Vagina (tissue), 2 donors: ENCODE results near the gene CINP.

Experiments
- CTCF ChIP-seq, 3 experiments: fragments of 450-650 bp in 2 of 3; fragments of 200-600 bp in 1 of 3; sonication (generic) in 1 of 3; IDR thresholded peaks; one replicate each; pipeline ENCODE4 v1.5.1; 2017 to 2019; ENCODE audit warnings: antibody characterized with exemption in 3 of 3, mild to moderate bottlenecking in 2 of 3, moderate library complexity in 2 of 3
- POLR2A ChIP-seq, 2 donors: fragments of 450-650 bp; IDR thresholded peaks; one replicate each; pipeline ENCODE4 v1.6.1; 2017; ENCODE audit warnings: antibody characterized with exemption in 2 of 2, mild to moderate bottlenecking in 2 of 2, moderate library complexity in 2 of 2

- TF ChIP-seq CTCF (IDR thresholded peaks at IDR 0.05) (no peak), POLR2A (IDR thresholded peaks at IDR 0.05) (no peak)
These were observed 7.7 kb upstream of the CINP start for GRCh38 chr14:102370305-102370809.
